WTC11 (cell line): ENCODE results near the gene GLIPR2. TPM values are rescaled to one million over a fixed set of nuclear protein-coding genes. Genes with fewer than 3 reads are reported as not detected.

Source experiments
- ATAC-seq: fragments of 200-7000 bp; cut with Tn5 transposase; 2 replicates; pipeline ENCODE4 v1.10.0; 2021; ENCODE audit warnings: mild to moderate bottlenecking, moderate library complexity
- CTCF ChIA-PET: fragments of 300-600 bp; sonication (Branson Sonifier 250); formaldehyde crosslinking; loops from one replicate; lab custom pipeline; 2021; ENCODE audit warnings: antibody characterized with exemption; lab: Charles Lee
- POLR2A ChIA-PET: fragments of 350-600 bp; sonication (Branson Sonifier 250); formaldehyde crosslinking; loops from one replicate; lab custom pipeline; 2021; ENCODE audit warnings: antibody characterized with exemption; lab: Charles Lee
- DNase-seq: peaks from one replicate; pipeline ENCODE4 v3.0.0; 2021; ENCODE audit warnings: low spot score
- H3K27ac Mint-ChIP-seq: 2 replicates; pipeline ENCODE4 v1.8.0; 2021; ENCODE audit warnings: mixed read lengths
- H3K27me3 Mint-ChIP-seq: 2 replicates; pipeline ENCODE4 v1.8.0; 2021; ENCODE audit warnings: low read depth, mild to moderate bottlenecking, moderate library complexity, mixed read lengths
- H3K36me3 Mint-ChIP-seq: 2 replicates; pipeline ENCODE4 v1.8.0; 2021; ENCODE audit warnings: mixed read lengths
- H3K4me1 Mint-ChIP-seq: 2 replicates; pipeline ENCODE4 v1.8.0; 2022; ENCODE audit warnings: mixed read lengths
- H3K4me3 Mint-ChIP-seq: 2 replicates; pipeline ENCODE4 v1.8.0; 2021; ENCODE audit warnings: mild to moderate bottlenecking, moderate library complexity, mixed read lengths
- H3K9me3 Mint-ChIP-seq: 2 replicates; pipeline ENCODE4 v1.8.0; 2021; ENCODE audit warnings: mixed read lengths
- CBFB ChIP-seq: sonication (generic); formaldehyde crosslinking; IDR thresholded peaks from 2 replicates; pipeline ENCODE4 v1.8.1; 2022; ENCODE audit warnings: mild to moderate bottlenecking, low read depth, missing genetic modification reagents
- CTCF ChIP-seq: fragments of 200-600 bp; IDR thresholded peaks from 2 replicates; pipeline ENCODE4 v1.8.0; 2022; ENCODE audit warnings: antibody characterized with exemption
- E2F1 ChIP-seq: sonication (generic); formaldehyde crosslinking; IDR thresholded peaks from 2 replicates; pipeline ENCODE4 v1.8.0; 2022; ENCODE audit warnings: mild to moderate bottlenecking, missing genetic modification reagents
- EMX1 ChIP-seq: fragments of 250-450 bp; sonication (Bioruptor Pico); IDR thresholded peaks from 2 replicates; pipeline ENCODE4 v1.8.0; 2021; ENCODE audit warnings: mild to moderate bottlenecking
- FOXJ3 ChIP-seq: sonication (generic); formaldehyde crosslinking; IDR thresholded peaks from 2 replicates; pipeline ENCODE4 v1.9.0; 2021; ENCODE audit warnings: missing genetic modification reagents, mild to moderate bottlenecking, borderline replicate concordance
- KAT7 ChIP-seq: sonication (generic); formaldehyde crosslinking; IDR thresholded peaks from 2 replicates; pipeline ENCODE4 v1.8.1; 2023; ENCODE audit warnings: missing genetic modification reagents, mild to moderate bottlenecking, borderline replicate concordance
- NR3C1 ChIP-seq: sonication (generic); formaldehyde crosslinking; conservative IDR thresholded peaks from 2 replicates; pipeline ENCODE4 v1.8.1; 2023; ENCODE audit warnings: low read depth, mild to moderate bottlenecking, missing genetic modification reagents
- SOX15 ChIP-seq: fragments of 250-450 bp; sonication (Bioruptor Pico); IDR thresholded peaks from 2 replicates; pipeline ENCODE4 v1.9.0; 2021; ENCODE audit warnings: mild to moderate bottlenecking
- ZNF138 ChIP-seq: sonication (generic); formaldehyde crosslinking; conservative IDR thresholded peaks from 2 replicates; pipeline ENCODE4 v1.8.1; 2022; ENCODE audit warnings: mild to moderate bottlenecking, moderate library complexity, missing genetic modification reagents
- ZNF219 ChIP-seq: sonication (generic); formaldehyde crosslinking; IDR thresholded peaks from 2 replicates; pipeline ENCODE4 v1.8.0; 2023; ENCODE audit warnings: missing genetic modification reagents, mild to moderate bottlenecking, borderline replicate concordance
- ZNF532 ChIP-seq: fragments of 250-450 bp; sonication (Bioruptor Pico); IDR thresholded peaks from 2 replicates; pipeline ENCODE4 v1.9.0; 2021; ENCODE audit warnings: mild to moderate bottlenecking, borderline replicate concordance
- total RNA-seq: library from RNA; stranded (reverse); gene quantifications from 3 replicates; pipeline ENCODE4 v1.2.3, GENCODE V29; 2021
- TF ChIP-seq, protein P1 (sequence below): sonication (generic); formaldehyde crosslinking; IDR thresholded peaks from 2 replicates; pipeline ENCODE4 v1.8.1; 2022; ENCODE audit warnings: missing genetic modification reagents, borderline replicate concordance
- TF ChIP-seq, protein P2 (sequence below): sonication (generic); formaldehyde crosslinking; IDR thresholded peaks from 2 replicates; pipeline ENCODE4 v1.8.0; 2022; ENCODE audit warnings: mild to moderate bottlenecking, missing genetic modification reagents

The GLIPR2 gene
- total RNA-seq, 1 experiment from 2014 or later = 3.7 TPM

DNA sequence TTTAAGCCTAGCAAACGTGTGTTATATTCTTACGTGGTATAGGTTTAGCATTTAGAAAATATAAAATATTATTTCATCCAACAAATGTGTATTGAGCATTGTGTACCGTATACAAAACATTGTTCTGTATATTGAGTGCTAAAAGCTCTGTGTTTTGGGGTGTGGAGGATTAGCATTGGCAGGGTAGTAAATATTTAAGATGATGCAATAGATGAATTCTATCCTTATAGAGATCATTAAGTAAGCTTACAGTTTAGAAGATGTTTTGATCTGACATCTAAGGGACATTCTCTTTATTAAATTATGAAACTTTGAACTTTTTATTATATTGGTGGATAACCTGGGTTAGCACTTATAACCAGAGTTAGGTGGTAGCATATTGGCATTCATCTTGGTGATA lies 48.5 kb upstream of the GLIPR2 start:
- H3K4me3 Mint-ChIP-seq = no peak overlapping the region
- H3K36me3 Mint-ChIP-seq = peaks cover 29% of the 10 kb centered on the region
- peaks cover 25% of the 10 kb centered on the region for H3K4me1 Mint-ChIP-seq
- H3K9me3 Mint-ChIP-seq = peaks cover 16% of the 10 kb centered on the region
- CTCF ChIA-PET = interaction anchor here (1.2 to 2.8 kb wide), 2 partner anchors 14 to 78 kb away, joined by 3 to 14 read pairs; no protein-coding TSS in a partner anchor
- ATAC-seq = no peak
- no peak for DNase-seq
- TF ChIP-seq KAT7 (CRISPR knock-in tag) (no peak), E2F1 (no peak), ZNF219 (no peak), CTCF (no peak), ZNF532 (CRISPR knock-in tag) (no peak), FOXJ3 (no peak), NR3C1 (CRISPR knock-in tag) (no peak), ZNF138 (CRISPR knock-in tag) (no peak), EMX1 (CRISPR knock-in tag) (no peak), CBFB (no peak), SOX15 (CRISPR knock-in tag) (no peak)
- TF ChIP-seq, protein P1, sequence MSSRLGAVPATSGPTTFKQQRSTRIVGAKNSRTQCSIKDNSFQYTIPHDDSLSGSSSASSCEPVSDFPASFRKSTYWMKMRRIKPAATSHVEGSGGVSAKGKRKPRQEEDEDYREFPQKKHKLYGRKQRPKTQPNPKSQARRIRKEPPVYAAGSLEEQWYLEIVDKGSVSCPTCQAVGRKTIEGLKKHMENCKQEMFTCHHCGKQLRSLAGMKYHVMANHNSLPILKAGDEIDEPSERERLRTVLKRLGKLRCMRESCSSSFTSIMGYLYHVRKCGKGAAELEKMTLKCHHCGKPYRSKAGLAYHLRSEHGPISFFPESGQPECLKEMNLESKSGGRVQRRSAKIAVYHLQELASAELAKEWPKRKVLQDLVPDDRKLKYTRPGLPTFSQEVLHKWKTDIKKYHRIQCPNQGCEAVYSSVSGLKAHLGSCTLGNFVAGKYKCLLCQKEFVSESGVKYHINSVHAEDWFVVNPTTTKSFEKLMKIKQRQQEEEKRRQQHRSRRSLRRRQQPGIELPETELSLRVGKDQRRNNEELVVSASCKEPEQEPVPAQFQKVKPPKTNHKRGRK (CRISPR knock-in tag) = no peak
- TF ChIP-seq, protein P2, sequence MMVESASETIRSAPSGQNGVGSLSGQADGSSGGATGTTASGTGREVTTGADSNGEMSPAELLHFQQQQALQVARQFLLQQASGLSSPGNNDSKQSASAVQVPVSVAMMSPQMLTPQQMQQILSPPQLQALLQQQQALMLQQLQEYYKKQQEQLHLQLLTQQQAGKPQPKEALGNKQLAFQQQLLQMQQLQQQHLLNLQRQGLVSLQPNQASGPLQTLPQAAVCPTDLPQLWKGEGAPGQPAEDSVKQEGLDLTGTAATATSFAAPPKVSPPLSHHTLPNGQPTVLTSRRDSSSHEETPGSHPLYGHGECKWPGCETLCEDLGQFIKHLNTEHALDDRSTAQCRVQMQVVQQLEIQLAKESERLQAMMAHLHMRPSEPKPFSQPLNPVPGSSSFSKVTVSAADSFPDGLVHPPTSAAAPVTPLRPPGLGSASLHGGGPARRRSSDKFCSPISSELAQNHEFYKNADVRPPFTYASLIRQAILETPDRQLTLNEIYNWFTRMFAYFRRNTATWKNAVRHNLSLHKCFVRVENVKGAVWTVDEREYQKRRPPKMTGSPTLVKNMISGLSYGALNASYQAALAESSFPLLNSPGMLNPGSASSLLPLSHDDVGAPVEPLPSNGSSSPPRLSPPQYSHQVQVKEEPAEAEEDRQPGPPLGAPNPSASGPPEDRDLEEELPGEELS (CRISPR knock-in tag) = no peak
- TF ChIP-seq, all 79 proteins: peak for 0
- no peak overlapping the region for H3K27ac Mint-ChIP-seq
- no peaks in the 10 kb centered on the region for H3K27me3 Mint-ChIP-seq
- POLR2A ChIA-PET = no interaction called here
